ENCODE measurements around the gene SLIT2. TPM values are rescaled to one million over a fixed set of nuclear protein-coding genes. Genes with fewer than 3 reads are reported as not detected.

The SLIT2 gene
- total RNA-seq, 1 experiment from 2014 or later = 3.8 TPM

- Histone ChIP-seq H3K9me3 (ENCODE audit: control insufficient read depth in 1 of 2, insufficient read depth in 1 of 2, low read depth in 1 of 2, low read length in 2 of 2) (no peaks in the 10 kb centered on the region), H3K27ac (ENCODE audit: low read depth, low read length) (no peak overlapping the region), H3K9ac (ENCODE audit: low read length) (no peak overlapping the region), H3K36me3 (ENCODE audit: control insufficient read depth in 1 of 2, insufficient read depth in 2 of 2, low read length in 2 of 2) (no peaks in the 10 kb centered on the region), H3K9me2 (ENCODE audit: insufficient read depth) (no peaks in the 10 kb centered on the region), H3K27me3 (ENCODE audit: insufficient read depth, low read length) (no peaks in the 10 kb centered on the region), H3K4me3 (replicated peaks in 1 of 2; ENCODE audit: low read depth in 1 of 2, low read length in 2 of 2) (no peak overlapping the region), H4K20me1 (ENCODE audit: insufficient read depth) (no peaks in the 10 kb centered on the region), H2AFZ (ENCODE audit: low read depth, low read length, poor library complexity, severe bottlenecking) (no peak overlapping the region), H3K4me2 (ENCODE audit: low read length) (no peak overlapping the region), H3K79me2 (ENCODE audit: insufficient read depth, low read length) (no peaks in the 10 kb centered on the region), H3K4me1 (ENCODE audit: control insufficient read depth in 1 of 2, insufficient read depth in 2 of 2, low read length in 2 of 2) (no peaks in the 10 kb centered on the region)
- intact Hi-C loops (cut with micrococcal nuclease) = no loop called here
- ChIA-PET CTCF (no interaction called here), POLR2A (no interaction called here), RAD21 (ENCODE audit: low non-redundant PET in 1 of 2, low total read pairs in 2 of 2, uncharacterized antibody in 2 of 2, unreplicated experiment in 2 of 2) (no interaction called here)
- ATAC-seq (no peak), DNase-seq (ENCODE audit: low read depth, low spot score) (no peak)
- no TSS peak for BruUV-seq (replicated peaks)
- TF ChIP-seq SRF (IDR thresholded peaks at IDR 0.05; ENCODE audit: low read depth) = no peak
Observed at GRCh38 chr4:20219521-20219920, 32.2 kb upstream of the SLIT2 start.

GRCh38 chr4:20237894-20238537, 13.7 kb upstream of the SLIT2 start:
- Histone ChIP-seq H3K4me3 (replicated peaks in 1 of 2; ENCODE audit: low read depth in 1 of 2, low read length in 2 of 2) (no peak overlapping the region), H3K27me3 (ENCODE audit: insufficient read depth, low read length) (no peaks in the 10 kb centered on the region), H3K9me2 (ENCODE audit: insufficient read depth) (no peaks in the 10 kb centered on the region), H3K4me2 (ENCODE audit: low read length) (no peak overlapping the region), H2AFZ (ENCODE audit: low read depth, low read length, poor library complexity, severe bottlenecking) (no peak overlapping the region), H3K27ac (ENCODE audit: low read depth, low read length) (no peak overlapping the region), H3K79me2 (ENCODE audit: insufficient read depth, low read length) (no peaks in the 10 kb centered on the region), H3K36me3 (ENCODE audit: control insufficient read depth in 1 of 2, insufficient read depth in 2 of 2, low read length in 2 of 2) (no peaks in the 10 kb centered on the region), H4K20me1 (ENCODE audit: insufficient read depth) (no peaks in the 10 kb centered on the region), H3K9me3 (ENCODE audit: control insufficient read depth in 1 of 2, insufficient read depth in 1 of 2, low read depth in 1 of 2, low read length in 2 of 2) (no peaks in the 10 kb centered on the region; a peak in 1 of 4 replicates), H3K4me1 (ENCODE audit: control insufficient read depth in 1 of 2, insufficient read depth in 2 of 2, low read length in 2 of 2) (no peaks in the 10 kb centered on the region), H3K9ac (ENCODE audit: low read length) (no peak overlapping the region)
- intact Hi-C loops (cut with micrococcal nuclease) = no loop called here
- ChIA-PET CTCF (no interaction called here), RAD21 (ENCODE audit: low non-redundant PET in 1 of 2, low total read pairs in 2 of 2, uncharacterized antibody in 2 of 2, unreplicated experiment in 2 of 2) (no interaction called here), POLR2A (no interaction called here)
- no peak for DNase-seq (ENCODE audit: low read depth, low spot score)
- no TSS peak for BruUV-seq (replicated peaks)
- ATAC-seq = no peak
- no peak for TF ChIP-seq ZBTB33 (IDR thresholded peaks at IDR 0.05; ENCODE audit: extremely low read depth, insufficient replicate concordance, low read length)
- no peak for TF ChIP-seq TCF7L2 (IDR thresholded peaks at IDR 0.05; ENCODE audit: borderline replicate concordance, extremely low read depth, insufficient read depth, insufficient read length)
- TF ChIP-seq ELF1 (IDR thresholded peaks at IDR 0.05; ENCODE audit: borderline replicate concordance, low read depth) = no peak

All from HCT116 (cell line).